GM19043 (cell line): ENCODE data around the gene CCDC92.
"Not testable (repeated sequence)": the region's sequence is repeated elsewhere in the genome, so short reads cannot be mapped to it uniquely, and the experiment has no call there.

ENCODE experiments used
- ATAC-seq: cut with Tn5 transposase; IDR thresholded peaks from one replicate; pipeline ENCODE4 v1.9.1; 2021; ENCODE audit warnings: low read depth; ENCODE audit not compliant: unreplicated experiment

Gene CCDC92

DNA sequence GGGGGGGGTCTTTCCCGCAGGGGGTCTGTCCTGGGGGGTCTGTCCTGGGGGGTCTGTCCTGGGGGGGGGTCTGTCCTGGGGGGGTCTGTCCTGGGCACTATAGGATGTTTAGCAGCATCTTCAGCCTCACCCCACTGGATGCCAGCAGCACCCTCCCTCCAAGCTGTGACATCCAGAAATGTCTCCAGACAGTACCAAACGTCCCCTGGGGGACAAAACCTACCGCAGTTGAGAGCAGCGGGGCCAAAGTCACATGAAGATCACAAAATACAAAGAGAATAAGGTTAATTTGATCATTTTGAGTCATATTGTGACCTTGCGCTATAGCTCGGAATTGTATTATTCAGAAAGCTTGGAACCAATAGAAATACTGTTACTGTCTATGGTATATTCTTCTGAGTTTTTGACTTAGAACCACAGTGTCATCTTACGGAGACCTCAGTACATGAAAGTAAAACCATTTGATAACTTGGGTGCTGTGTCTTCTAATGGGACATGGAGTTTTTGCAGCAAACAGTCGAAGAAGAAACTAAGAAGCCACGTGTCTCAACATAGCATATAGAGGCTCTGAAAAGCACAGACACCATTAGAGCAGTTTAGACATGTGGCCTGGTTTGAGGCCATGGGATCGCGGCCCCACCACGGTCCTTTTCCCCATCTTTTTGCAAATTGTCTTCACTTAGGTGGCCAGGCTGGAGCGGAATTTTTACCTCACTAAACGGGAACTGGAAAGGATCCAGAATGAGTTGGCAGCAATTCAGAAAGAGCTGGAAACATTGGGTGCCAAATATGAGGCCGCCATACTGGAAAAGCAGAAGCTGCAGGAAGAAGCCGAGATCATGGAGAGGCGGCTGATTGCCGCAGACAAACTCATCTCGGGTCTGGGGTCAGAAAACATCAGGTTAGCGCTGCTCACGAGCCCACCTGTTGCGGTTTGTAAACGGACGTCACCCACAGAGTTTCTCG, 59.9 kb downstream of the CCDC92 start:
- no peak for ATAC-seq

DNA sequence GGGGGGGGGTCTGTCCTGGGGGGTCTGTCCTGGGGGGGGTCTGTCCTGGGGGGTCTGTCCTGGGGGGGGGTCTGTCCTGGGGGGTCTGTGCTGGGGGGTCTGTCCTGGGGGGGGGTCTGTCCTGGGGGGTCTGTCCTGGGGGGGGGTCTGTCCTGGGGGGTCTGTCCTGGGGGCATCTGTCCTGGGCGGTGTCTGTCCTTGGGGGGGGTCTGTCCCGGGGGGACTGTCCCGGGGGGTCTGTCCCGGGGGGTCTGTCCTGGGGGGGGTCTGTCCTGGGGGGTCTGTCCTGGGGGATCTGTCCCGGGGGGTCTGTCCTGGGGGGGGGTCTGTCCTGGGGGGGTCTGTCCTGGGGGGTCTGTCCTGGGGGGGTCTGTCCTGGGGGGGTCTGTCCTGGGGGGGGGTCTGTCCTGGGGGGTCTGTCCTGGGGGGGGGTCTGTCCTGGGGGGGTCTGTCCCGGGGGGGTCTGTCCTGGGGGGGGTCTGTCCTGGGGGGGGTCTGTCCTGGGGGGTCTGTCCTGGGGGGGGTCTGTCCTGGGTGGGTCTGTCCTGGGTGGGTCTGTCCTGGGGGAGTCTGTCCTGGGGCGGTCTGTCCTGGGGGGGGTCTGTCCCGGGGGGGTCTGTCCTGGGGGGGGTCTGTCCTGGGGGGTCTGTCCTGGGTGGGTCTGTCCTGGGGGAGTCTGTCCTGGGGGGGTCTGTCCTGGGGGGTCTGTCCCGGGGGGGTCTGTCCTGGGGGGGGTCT, 60.8 kb downstream of the CCDC92 start:
- ATAC-seq = not testable (repeated sequence)

DNA sequence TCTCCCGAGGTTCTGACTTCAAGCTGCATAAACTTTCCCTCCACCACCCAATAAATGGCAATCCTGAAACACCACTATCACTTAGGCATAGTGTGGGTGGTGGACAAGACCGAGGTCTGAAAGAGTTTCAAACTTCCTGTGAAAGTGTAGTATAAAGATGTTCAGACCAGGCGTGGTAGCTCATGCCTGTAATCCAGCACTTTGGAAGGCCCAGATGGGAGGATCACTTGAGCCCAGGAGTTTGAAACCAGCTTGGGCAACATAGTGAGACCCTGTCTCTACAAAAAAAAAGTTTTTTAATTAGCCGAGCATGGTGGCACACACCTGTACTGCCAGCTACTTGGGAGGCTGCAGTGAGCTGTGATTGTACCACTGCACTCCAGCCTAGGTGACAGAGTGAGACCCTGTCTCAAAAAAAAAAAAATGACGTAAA, 61.9 kb downstream of the CCDC92 start:
- no peak for ATAC-seq

- no peak for ATAC-seq
Measured at GRCh38 chr12:123910057-123910456, 62.6 kb downstream of the CCDC92 start.

DNA sequence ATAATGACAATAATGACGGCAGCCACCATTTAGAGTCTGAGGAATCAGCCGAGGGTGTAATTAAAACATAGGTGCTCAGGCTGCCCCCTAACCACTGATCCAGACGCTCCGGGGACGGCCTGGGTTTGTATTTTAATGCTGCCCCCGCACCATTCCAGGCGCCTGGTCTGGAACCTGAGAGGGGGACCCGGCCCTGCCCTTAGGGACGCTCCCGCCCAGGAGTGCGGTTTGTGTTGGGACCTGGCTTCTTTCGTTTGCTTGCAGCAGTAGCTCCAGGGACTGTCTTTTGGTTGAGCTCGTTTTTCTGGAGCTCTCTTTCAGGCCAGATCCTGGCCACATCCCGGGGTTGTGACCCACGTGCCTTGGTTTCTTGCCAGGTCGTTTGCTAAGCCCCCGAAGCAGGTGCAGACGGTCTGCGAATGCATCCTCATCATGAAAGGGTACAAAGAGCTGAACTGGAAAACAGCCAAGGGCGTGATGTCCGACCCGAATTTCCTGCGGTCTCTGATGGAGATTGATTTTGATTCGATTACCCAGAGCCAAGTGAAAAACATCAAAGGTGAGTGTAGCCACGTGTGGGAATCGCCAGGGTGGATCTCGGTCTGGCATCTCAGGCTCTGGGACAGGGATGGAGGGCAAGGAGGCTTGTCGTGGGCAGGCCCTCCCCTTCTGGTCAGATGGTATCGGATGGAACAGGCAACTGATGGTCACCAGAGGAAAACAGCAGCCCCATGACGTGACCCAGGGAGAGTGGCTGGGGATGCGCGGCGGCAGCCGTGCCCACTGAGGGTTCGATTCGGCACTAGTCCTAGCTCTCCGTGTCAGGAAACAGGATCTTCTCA, 63.5 kb downstream of the CCDC92 start:
- ATAC-seq = no peak

DNA sequence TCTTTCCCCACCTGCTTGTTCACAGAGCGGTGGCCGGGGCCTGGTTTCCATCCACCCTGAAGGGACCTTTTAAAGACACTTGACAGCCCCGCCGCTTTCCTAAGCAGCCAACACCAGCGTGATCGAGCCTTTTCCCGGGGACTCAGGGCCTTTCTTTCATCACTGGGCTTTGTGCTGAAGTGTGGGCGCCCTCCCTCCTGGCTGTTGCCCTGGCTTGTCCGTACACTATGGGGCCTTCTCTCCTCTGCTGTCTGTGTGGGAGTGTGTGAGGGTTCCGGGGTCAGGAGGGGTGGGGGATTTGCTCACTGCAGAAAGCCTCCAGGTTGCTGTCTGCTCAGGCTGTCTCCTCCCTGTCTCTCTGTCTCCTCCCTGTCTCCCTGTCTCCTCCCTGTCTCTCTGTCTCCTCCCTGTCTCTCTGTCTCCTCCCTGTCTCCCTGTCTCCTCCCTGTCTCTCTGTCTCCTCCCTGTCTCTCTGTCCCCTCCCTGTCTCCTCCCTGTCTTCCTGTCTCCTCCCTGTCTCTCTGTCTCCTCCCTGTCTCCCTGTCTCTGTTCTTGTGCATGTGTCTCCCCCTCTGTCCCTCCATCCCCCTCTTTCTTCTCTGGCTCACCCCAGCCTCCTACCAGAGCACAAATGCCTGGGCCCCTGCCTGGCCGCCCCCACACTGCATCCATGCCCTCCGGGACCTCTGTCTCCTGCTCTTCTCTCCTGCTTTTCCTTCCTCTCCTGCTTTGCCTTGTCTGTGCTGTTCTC, 64.7 kb downstream of the CCDC92 start:
- ATAC-seq = no peak

- ATAC-seq = no peak
Measured at GRCh38 chr12:123906711-123907420, 65.8 kb downstream of the CCDC92 start.

DNA sequence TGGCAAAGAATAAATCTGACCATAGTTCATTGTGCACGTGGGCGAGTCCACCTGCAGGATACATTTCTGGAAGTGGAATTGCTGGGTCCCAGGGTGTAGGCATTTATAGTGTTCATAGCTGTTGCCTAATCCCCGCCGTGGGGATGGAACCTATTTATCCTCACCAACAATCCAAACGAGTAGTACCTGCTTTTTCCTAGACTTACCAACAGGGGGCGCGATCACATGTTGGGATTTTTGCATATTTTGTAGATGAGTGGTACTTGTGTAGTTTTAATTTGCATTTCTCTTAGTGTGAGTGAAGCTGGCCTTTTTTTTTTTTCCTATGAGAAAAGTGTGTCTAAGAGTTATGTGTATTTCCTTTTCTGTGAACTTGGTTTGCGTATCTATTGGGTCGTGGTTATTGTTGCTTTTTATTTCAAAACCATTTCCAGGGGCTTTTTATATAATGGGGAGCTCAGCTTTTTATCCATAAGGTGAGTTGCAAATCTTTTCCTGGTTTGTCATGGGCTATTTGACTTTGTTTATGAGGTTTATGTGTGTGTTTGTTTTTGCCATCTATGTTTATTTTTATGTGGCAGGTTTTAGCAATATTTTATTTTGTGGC, 67.2 kb downstream of the CCDC92 start:
- no peak for ATAC-seq

GRCh38 chr12:123903301-123904065, 69.1 kb downstream of the CCDC92 start:
- ATAC-seq = no peak

- no peak for ATAC-seq
Measured at GRCh38 chr12:123902821-123903220, 69.8 kb downstream of the CCDC92 start.

GRCh38 chr12:123900871-123901376, 71.7 kb downstream of the CCDC92 start:
- ATAC-seq = no peak

- ATAC-seq = no peak
Measured at GRCh38 chr12:123899368-123899767, 73.3 kb downstream of the CCDC92 start.

- no peak for ATAC-seq
Measured at GRCh38 chr12:123898673-123899072, 74.0 kb downstream of the CCDC92 start.

GRCh38 chr12:123897221-123897620, 75.4 kb downstream of the CCDC92 start:
- ATAC-seq = no peak

- ATAC-seq = no peak
Measured at GRCh38 chr12:123896767-123897166, 75.9 kb downstream of the CCDC92 start.

DNA sequence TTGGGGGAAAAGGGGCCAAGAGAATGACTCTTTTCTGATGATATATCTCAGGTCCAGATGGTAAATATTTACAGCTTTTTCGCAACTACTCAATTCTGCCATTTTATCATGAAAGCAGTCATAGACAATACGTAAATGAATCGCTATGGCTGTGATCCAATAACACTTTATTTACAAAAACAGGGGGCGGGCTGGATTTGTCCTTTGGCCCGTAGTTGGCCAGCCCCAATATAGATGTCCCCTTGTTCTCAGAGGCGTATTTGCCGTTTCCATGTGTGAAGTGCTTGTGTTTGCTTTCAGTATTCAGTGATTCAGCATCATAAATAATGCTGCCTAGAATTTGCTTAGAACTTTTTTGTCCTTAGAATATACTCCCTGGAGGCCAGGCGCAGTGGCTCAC, 77.2 kb downstream of the CCDC92 start:
- no peak for ATAC-seq

DNA sequence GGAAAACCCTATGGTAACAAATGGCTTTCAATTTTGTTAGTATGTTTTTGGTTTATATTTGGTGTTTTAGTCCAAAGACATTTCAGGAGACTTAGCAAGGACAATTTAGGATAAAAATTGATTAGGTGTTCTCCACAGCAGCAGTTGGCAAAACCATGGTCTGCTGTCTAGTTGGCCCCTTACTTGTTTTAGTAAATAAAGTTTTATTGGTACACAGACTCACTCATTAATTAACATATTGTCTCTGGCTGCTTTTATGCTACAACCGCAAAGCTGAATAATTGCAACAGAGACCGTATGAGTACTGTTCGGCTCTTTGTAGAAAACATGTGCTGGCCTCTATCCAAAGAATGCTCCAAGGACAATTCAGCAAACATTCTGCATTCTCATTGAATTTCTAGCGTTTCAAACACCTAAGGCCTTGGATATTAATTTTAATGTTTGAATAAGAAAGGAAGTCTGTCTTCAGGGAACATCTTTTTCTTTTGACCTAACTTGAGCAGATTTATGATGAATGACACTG, 77.7 kb downstream of the CCDC92 start:
- no peak for ATAC-seq

GRCh38 chr12:123893276-123893675, 79.4 kb downstream of the CCDC92 start:
- ATAC-seq = no peak
